Spleen (tissue), 11 donors: ENCODE measurements around the gene ENDOV. TPM values are rescaled to one million over a fixed set of nuclear protein-coding genes. Genes with fewer than 3 reads are reported as not detected.

Source experiments
- DNase-seq: peaks from one replicate; pipeline ENCODE4 v3.0.0-alpha.2; 2020
- H3K27ac ChIP-seq, 8 donors: fragments of 200-600 bp; sonication (generic) in 7 of 8; 1 replicate in 4 of 8; 2 replicates in 4 of 8; pipeline versions ENCODE4 v1.5.0 to v1.8.0; 2016 to 2021; ENCODE audit warnings: inconsistent platforms in 4 of 8, mild to moderate bottlenecking in 4 of 8, moderate library complexity in 1 of 8
- H3K27me3 ChIP-seq, 7 donors: fragments of 200-600 bp; sonication (generic) in 6 of 7; replicated peaks in 1 of 7; 1 replicate in 4 of 7; 2 replicates in 3 of 7; pipeline versions ENCODE4 v1.5.0 to v1.8.0; 2016 to 2021; ENCODE audit warnings: inconsistent platforms in 3 of 7, mild to moderate bottlenecking in 1 of 7
- H3K36me3 ChIP-seq, 6 donors: fragments of 200-600 bp; sonication (generic) in 5 of 6; 1 replicate in 4 of 6; 2 replicates in 2 of 6; pipeline versions ENCODE4 v1.5.0 to v1.8.0; 2016 to 2021; ENCODE audit warnings: inconsistent platforms in 2 of 6
- H3K4me1 ChIP-seq, 6 donors: fragments of 200-600 bp; sonication (generic) in 5 of 6; 1 replicate in 3 of 6; 2 replicates in 3 of 6; pipeline versions ENCODE4 v1.5.0 to v1.8.0; 2016 to 2021; ENCODE audit warnings: inconsistent platforms in 3 of 6
- H3K4me3 ChIP-seq, 8 donors: fragments of 200-600 bp; sonication (generic) in 7 of 8; 1 replicate in 4 of 8; 2 replicates in 4 of 8; pipeline versions ENCODE4 v1.5.0 to v1.8.0; 2016 to 2021; ENCODE audit warnings: inconsistent platforms in 4 of 8, mild to moderate bottlenecking in 4 of 8, moderate library complexity in 2 of 8
- H3K9me3 ChIP-seq, 8 donors: fragments of 200-600 bp; sonication (generic) in 7 of 8; 1 replicate in 4 of 8; 2 replicates in 4 of 8; pipeline versions ENCODE4 v1.5.0 to v1.8.0; 2016 to 2021; ENCODE audit warnings: inconsistent platforms in 4 of 8
- POLR2A ChIP-seq, 3 donors: fragments of 450-650 bp; IDR thresholded peaks; one replicate each; pipeline ENCODE4 v1.5.1; 2017; ENCODE audit warnings: antibody characterized with exemption in 3 of 3, mild to moderate bottlenecking in 1 of 3
- POLR2AphosphoS5 ChIP-seq, 3 donors: sonication (generic); formaldehyde crosslinking; IDR thresholded peaks; one replicate each; pipeline ENCODE4 v1.5.1; 2017; ENCODE audit warnings: antibody characterized with exemption in 3 of 3
- WGBS, 5 donors: extraction: QIAGEN DNeasy Blood & Tissue Kit in 3 of 5; methylation state at CpG; one replicate each; pipeline versions ENCODE4 v1.1.5 to v1.1.7; 2013 to 2018; 5-methylcytosine and 5-hydroxymethylcytosine counted together
- intact Hi-C: fragments of 100-400 bp; cut with DNase I; formaldehyde crosslinking; loops from one replicate; pipeline ENCODE4 v1.15.0; 2023; ENCODE audit warnings: low total_unique reads
- polyA plus RNA-seq, 3 donors: library from polyadenylated mRNA; stranded (reverse); fragments of 200-250 nt; gene quantifications; one replicate each; pipeline ENCODE4 v1.2.1, GENCODE V29; 2013
- total RNA-seq, 7 donors: library from RNA; depleted of rRNA in 3 of 7; stranded (reverse); fragments of >200 nt in 3 of 7; fragmentation: NEBNext Ultra II Directional in 4 of 7; extraction: Animal tissue kit (Norgen Biotek cat#: 25700) in 4 of 7; gene quantifications; one replicate each; pipeline versions ENCODE4 v1.1.0 to v1.2.1, GENCODE V29; 2016 to 2021
- TF ChIP-seq, protein P1 (sequence below), 11 experiments: fragments of 200-600 bp in 7 of 11; fragments of 450-650 bp in 4 of 11; sonication (generic) in 4 of 11; IDR thresholded peaks in 8 of 11; conservative IDR thresholded peaks in 3 of 11; 1 replicate in 7 of 11; 2 replicates in 4 of 11; pipeline versions ENCODE4 v1.4.0 to v1.8.0; 2016 to 2021; ENCODE audit warnings: antibody characterized with exemption in 11 of 11, inconsistent platforms in 4 of 11, mild to moderate bottlenecking in 1 of 11
- donor health status: healthy with polysubstance abuse.
- donor health status: DM: no; HTN: no; CAD: no; lungs with moderate emphysema.
- donor health status: DM: no; HTN: no; CAD: no.
- donor health status: Bipolar disorder and iron deficiency.
- donor health status: healthy.
- donor health status: DM: no; HTN: no; CAD: no.
- donor health status: DM: yes; HTN: yes; CAD: no.

Gene ENDOV
- total and polyA plus RNA-seq, 10 donors, result 9.7 to 47.4 (median 23.2) TPM

DNA sequence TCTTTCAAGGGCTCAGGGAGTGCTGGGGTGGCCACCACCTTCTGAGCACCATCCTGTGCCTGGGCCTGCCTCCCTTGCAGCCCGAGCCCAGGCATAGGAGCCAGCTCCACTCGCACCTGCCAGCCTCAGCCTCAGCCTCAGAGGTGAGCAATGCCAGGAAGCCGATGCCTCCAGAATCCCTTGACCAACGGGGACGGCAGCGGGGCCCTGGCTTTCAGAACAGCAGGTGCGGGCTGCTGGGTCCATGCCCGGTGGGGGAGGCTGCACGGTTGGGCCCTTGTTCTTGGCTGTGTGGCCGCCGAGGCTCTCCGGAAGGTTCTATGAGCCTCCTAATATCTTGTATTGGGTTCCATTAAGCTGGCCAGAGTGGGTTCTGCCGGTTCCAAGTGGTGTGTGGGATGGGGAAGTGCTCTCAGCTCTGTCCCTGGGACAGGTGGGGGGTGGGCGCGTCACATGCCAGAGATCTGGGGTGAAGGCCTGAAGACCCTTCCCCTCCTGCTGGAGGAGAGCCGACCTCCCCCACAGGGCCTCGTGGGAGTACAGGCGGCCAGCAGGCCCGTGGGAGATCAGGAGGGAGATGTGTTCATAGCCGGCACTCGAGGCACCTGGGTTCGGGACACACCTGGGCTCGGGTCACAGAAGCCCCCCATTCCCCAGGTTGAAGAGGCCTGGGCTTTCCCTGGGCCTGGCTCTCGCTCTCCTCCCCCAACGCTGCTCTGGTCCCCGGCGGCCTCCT lies 34.4 kb downstream of the ENDOV start:
- no peaks in the 10 kb centered on the region for H3K9me3 ChIP-seq
- no peak overlapping the region for H3K27ac ChIP-seq
- intact Hi-C loops, result no loop called here
- H3K36me3 ChIP-seq, result no peaks in the 10 kb centered on the region
- H3K27me3 ChIP-seq, result peaks cover 0 to 5% (median 0%) of the 10 kb centered on the region in 7 donors
- 79 to 88% (median 86%) methylated on average over 22 to 27 of the region's 27 CpGs for WGBS, 5 donors
- TF ChIP-seq, protein P1, sequence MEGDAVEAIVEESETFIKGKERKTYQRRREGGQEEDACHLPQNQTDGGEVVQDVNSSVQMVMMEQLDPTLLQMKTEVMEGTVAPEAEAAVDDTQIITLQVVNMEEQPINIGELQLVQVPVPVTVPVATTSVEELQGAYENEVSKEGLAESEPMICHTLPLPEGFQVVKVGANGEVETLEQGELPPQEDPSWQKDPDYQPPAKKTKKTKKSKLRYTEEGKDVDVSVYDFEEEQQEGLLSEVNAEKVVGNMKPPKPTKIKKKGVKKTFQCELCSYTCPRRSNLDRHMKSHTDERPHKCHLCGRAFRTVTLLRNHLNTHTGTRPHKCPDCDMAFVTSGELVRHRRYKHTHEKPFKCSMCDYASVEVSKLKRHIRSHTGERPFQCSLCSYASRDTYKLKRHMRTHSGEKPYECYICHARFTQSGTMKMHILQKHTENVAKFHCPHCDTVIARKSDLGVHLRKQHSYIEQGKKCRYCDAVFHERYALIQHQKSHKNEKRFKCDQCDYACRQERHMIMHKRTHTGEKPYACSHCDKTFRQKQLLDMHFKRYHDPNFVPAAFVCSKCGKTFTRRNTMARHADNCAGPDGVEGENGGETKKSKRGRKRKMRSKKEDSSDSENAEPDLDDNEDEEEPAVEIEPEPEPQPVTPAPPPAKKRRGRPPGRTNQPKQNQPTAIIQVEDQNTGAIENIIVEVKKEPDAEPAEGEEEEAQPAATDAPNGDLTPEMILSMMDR (IDR thresholded peaks at IDR 0.05 in 8 of 11, conservative IDR thresholded peaks at IDR 0.05 in 3 of 11), result no peak
- TF ChIP-seq POLR2A (IDR thresholded peaks at IDR 0.05), result no peak
- TF ChIP-seq POLR2AphosphoS5 (IDR thresholded peaks at IDR 0.05), result no peak
- DNase-seq, result no peak
- no peak overlapping the region for H3K4me3 ChIP-seq
- peaks cover 0 to 17% (median 11%) of the 10 kb centered on the region in 6 donors for H3K4me1 ChIP-seq

DNA sequence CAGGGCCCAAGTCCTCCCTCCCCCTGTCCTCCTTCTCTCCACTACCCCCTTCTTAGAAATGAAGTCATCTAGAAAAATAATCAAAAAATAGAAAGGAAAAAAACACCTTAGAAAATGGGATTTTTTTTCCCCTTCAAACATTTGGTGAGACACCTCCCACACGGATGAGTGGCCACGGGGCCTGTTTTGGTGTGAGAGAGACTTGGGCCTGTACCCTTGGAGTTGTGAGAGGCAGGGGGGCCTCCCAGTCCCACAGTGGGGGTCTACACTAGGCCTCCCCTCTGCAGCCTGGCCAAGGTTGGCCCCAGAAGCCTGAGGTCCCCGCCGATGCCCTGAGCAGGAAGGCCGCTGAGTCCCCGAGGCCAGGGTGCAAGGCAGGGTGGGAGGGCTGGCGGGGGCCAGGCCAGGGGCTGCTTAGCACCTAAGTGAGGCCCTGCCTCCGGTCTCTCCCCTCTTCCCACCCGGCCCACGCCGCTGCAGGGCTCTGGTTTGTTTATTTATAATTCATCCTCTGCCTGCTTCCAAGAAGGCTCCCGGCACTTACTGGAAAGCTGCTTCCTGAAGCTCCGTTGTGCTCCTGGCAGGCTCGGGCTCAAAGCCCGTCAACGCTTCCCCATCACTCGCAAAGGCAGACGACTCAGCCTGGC lies 35.1 kb downstream of the ENDOV start:
- 59 to 75% (median 66%) methylated on average over 14 to 18 of the region's 18 CpGs for WGBS, 5 donors
- TF ChIP-seq, protein P1 (IDR thresholded peaks at IDR 0.05 in 8 of 11, conservative IDR thresholded peaks at IDR 0.05 in 3 of 11), result no peak
- intact Hi-C loops, result no loop called here
- H3K9me3 ChIP-seq, result no peaks in the 10 kb centered on the region
- H3K27ac ChIP-seq, result no peak overlapping the region
- DNase-seq, result no peak
- H3K36me3 ChIP-seq, result no peaks in the 10 kb centered on the region
- peaks cover 0 to 17% (median 14%) of the 10 kb centered on the region in 6 donors for H3K4me1 ChIP-seq
- no peak overlapping the region for H3K4me3 ChIP-seq
- no peaks in the 10 kb centered on the region for H3K27me3 ChIP-seq

DNA sequence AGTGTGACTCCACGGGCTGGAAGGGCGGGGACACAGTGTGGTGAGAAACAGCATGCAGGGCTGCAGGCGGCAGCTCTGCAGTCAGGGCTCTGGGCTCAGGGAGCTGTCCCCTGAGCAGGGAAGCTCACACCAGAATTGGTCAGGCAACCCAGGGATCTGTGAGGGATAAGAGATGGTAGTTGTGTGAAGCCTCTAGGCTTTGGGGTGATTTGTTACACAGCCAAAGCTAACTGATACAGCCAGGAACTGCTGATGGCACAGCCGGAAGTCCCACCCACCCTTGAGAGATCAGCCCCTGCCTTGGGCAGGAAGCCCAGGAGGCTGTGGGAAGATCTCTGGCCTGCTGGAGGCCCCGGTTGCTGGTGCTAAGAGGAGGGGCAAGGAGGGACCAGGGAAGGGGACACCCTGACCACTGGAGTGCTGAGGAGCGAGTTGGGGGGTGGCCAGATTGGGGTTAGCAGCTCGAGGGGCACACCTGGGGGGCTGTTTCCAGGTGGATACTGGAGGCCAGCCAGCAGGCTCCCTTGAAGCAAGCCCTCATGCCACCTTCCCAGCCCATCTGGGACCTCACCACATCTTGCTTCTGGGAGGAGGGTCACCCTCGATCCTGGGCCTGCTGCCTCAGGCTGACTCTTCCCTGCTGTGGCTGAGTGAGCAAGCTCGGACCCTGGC lies 36.3 kb downstream of the ENDOV start:
- 71 to 93% (median 85%) methylated on average over 6 to 9 of the region's 9 CpGs for WGBS, 5 donors
- H3K9me3 ChIP-seq, result no peaks in the 10 kb centered on the region

More for the DNA sequence above, 36.3 kb downstream of the ENDOV start:
- no peak for DNase-seq
- intact Hi-C loops, result no loop called here
- Histone ChIP-seq H3K4me3 (no peak overlapping the region), H3K27ac (no peak overlapping the region), H3K4me1 (peaks cover 9 to 29% (median 26%) of the 10 kb centered on the region in 6 donors), H3K36me3 (no peaks in the 10 kb centered on the region), H3K27me3 (peaks cover 0 to 3% (median 0%) of the 10 kb centered on the region in 7 donors)
- TF ChIP-seq POLR2AphosphoS5 (IDR thresholded peaks at IDR 0.05) (no peak), POLR2A (IDR thresholded peaks at IDR 0.05) (no peak)
- TF ChIP-seq, protein P1 (IDR thresholded peaks at IDR 0.05 in 8 of 11, conservative IDR thresholded peaks at IDR 0.05 in 3 of 11), result no peak
